Astrocyte (in vitro differentiated cells and primary cell): ENCODE data around the gene WEE2. TPM values are rescaled to one million over a fixed set of nuclear protein-coding genes. Genes with fewer than 3 reads are reported as not detected.

Experiments used
- DNase-seq: peaks from one replicate; pipeline ENCODE4 v3.0.0-alpha.2; 2010; ENCODE audit warnings: low read depth
- FAIRE-seq: peaks from 2 replicates; lab custom pipeline; 2011; peaks lifted over from hg19 to GRCh38; lab: Jason Lieb, UNC
- H2AFZ ChIP-seq: 2 replicates; pipeline ENCODE4 v1.6.0; 2012; ENCODE audit warnings: low read depth, low read length, inconsistent platforms
- H3K27ac ChIP-seq: 2 replicates; pipeline ENCODE4 v1.5.1; 2011; ENCODE audit warnings: low read depth, low read length, inconsistent platforms
- H3K27me3 ChIP-seq: 2 replicates; pipeline ENCODE4 v1.6.0; 2011; ENCODE audit warnings: low read length, inconsistent platforms; ENCODE audit not compliant: insufficient read depth
- H3K36me3 ChIP-seq: 2 replicates; pipeline ENCODE4 v1.5.1; 2011; ENCODE audit warnings: low read length, inconsistent platforms; ENCODE audit not compliant: insufficient read depth
- H3K4me1 ChIP-seq: 2 replicates; pipeline ENCODE4 v1.5.1; 2011; ENCODE audit warnings: low read length, inconsistent platforms; ENCODE audit not compliant: insufficient read depth
- H3K4me2 ChIP-seq: 2 replicates; pipeline ENCODE4 v1.6.0; 2012; ENCODE audit warnings: low read length, inconsistent platforms
- H3K4me3 ChIP-seq: 2 replicates; pipeline ENCODE4 v1.5.1; 2011; ENCODE audit warnings: low read depth, mild to moderate bottlenecking, low read length, inconsistent platforms; ENCODE audit not compliant: insufficient read depth
- H3K79me2 ChIP-seq: 2 replicates; pipeline ENCODE4 v1.6.0; 2012; ENCODE audit warnings: mild to moderate bottlenecking, low read length, inconsistent platforms; ENCODE audit not compliant: insufficient read depth
- H3K9ac ChIP-seq: 2 replicates; pipeline ENCODE4 v1.6.0; 2012; ENCODE audit warnings: mild to moderate bottlenecking, low read length, inconsistent platforms
- H3K9me3 ChIP-seq: 2 replicates; pipeline ENCODE4 v1.5.1; 2012; ENCODE audit warnings: low read depth, mild to moderate bottlenecking, low read length, inconsistent platforms; ENCODE audit not compliant: insufficient read depth
- H4K20me1 ChIP-seq: 2 replicates; pipeline ENCODE4 v1.6.0; 2012; ENCODE audit warnings: low read length, inconsistent platforms; ENCODE audit not compliant: insufficient read depth
- H3K27ac Mint-ChIP-seq: one replicate; pipeline ENCODE4 v1.8.0; 2021; ENCODE audit warnings: mild to moderate bottlenecking, mixed read lengths; ENCODE audit not compliant: unreplicated experiment
- H3K27me3 Mint-ChIP-seq: one replicate; pipeline ENCODE4 v1.8.0; 2021; ENCODE audit warnings: low read depth, mixed read lengths; ENCODE audit not compliant: unreplicated experiment
- H3K36me3 Mint-ChIP-seq: one replicate; pipeline ENCODE4 v1.8.0; 2021; ENCODE audit warnings: low read depth, mixed read lengths; ENCODE audit not compliant: unreplicated experiment
- H3K4me1 Mint-ChIP-seq: one replicate; pipeline ENCODE4 v1.8.0; 2021; ENCODE audit warnings: low read depth, mixed read lengths; ENCODE audit not compliant: unreplicated experiment
- H3K4me3 Mint-ChIP-seq: one replicate; pipeline ENCODE4 v1.8.0; 2021; ENCODE audit warnings: mild to moderate bottlenecking, moderate library complexity, mixed read lengths; ENCODE audit not compliant: unreplicated experiment
- H3K9me3 Mint-ChIP-seq: one replicate; pipeline ENCODE4 v1.8.0; 2021; ENCODE audit warnings: mild to moderate bottlenecking, mixed read lengths; ENCODE audit not compliant: unreplicated experiment
- EZH2 ChIP-seq: IDR thresholded peaks from 2 replicates; pipeline ENCODE4 v1.6.1; 2012; ENCODE audit warnings: mild to moderate bottlenecking, low read length, inconsistent platforms; ENCODE audit not compliant: insufficient read depth
- total RNA-seq: library from RNA; stranded (reverse); gene quantifications from 2 replicates; pipeline ENCODE4 v1.2.1, GENCODE V29; 2021
- TF ChIP-seq, protein P1 (sequence below): IDR thresholded peaks from 2 replicates; pipeline ENCODE4 v1.5.1; 2011; ENCODE audit warnings: low read depth, mild to moderate bottlenecking, inconsistent platforms, low read length, moderate library complexity; ENCODE audit not compliant: insufficient read depth

The WEE2 gene
- total RNA-seq, 1 donor from 2014 or later, result not detected

DNA sequence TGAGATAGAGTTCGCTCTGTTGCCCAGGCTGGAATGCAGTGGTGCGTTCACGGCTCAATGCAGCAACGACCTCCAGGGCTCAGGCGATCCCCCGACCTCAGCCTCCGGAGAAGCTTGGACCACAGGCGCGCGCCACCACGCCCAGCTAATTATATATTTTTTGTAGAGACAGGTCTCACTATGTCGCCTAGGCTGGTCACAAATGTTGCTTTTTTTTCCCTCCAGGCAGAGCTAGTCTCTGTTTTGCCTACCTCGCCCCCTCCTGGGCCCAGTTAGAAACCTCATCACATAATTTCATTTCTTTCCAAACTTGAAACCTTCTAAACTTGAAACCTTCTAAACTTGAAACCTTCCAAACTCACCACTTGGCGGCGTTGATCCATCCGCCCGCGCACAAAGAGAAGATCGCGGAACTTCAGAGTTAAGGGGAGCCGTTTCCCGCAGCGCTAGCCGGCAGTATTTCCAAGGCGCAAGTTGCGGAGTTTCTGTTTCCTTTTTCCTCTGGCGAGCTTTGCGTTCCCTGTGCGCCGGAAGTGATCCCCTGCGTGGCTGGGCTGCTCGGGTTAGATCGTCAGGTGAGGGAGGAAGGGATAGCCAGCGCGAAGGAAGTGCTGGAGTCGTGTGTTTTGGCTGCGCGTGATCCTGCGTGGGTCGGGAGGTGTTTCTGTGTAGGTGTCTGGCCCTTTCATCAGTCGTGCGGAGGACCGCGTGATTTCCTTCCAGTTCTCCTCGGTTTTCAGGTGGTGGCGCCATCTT, 29.9 kb downstream of the WEE2 start, which contains the start of gene SSBP1:
Gene SSBP1 (plus strand): TSS at position 523 of the 756 bp plus-strand sequence. CDS start 809 bp downstream, outside the sequence.
- Histone ChIP-seq H3K4me1 (peaks cover 15% of the 10 kb centered on the region), H4K20me1 (peaks cover 6% of the 10 kb centered on the region), H3K27ac (peak within 1 kb of the TSS; percentile 92), H3K9ac (peak within 1 kb of the TSS; percentile 95), H3K27me3 (no peaks in the 10 kb centered on the region), H2AFZ (peak within 1 kb of the TSS; percentile 92), H3K4me3 (peak within 1 kb of the TSS; percentile 96), H3K4me2 (peak within 1 kb of the TSS; percentile 88), H3K9me3 (no peaks in the 10 kb centered on the region), H3K79me2 (peaks cover 33% of the 10 kb centered on the region), H3K36me3 (peaks cover 14% of the 10 kb centered on the region)
- FAIRE-seq (peak; percentile 74), DNase-seq (peak; percentile 93)
- H3K4me3 Mint-ChIP-seq, result peak within 1 kb of the TSS; percentile 99
- TF ChIP-seq EZH2, result no peak
- TF ChIP-seq, protein P1, sequence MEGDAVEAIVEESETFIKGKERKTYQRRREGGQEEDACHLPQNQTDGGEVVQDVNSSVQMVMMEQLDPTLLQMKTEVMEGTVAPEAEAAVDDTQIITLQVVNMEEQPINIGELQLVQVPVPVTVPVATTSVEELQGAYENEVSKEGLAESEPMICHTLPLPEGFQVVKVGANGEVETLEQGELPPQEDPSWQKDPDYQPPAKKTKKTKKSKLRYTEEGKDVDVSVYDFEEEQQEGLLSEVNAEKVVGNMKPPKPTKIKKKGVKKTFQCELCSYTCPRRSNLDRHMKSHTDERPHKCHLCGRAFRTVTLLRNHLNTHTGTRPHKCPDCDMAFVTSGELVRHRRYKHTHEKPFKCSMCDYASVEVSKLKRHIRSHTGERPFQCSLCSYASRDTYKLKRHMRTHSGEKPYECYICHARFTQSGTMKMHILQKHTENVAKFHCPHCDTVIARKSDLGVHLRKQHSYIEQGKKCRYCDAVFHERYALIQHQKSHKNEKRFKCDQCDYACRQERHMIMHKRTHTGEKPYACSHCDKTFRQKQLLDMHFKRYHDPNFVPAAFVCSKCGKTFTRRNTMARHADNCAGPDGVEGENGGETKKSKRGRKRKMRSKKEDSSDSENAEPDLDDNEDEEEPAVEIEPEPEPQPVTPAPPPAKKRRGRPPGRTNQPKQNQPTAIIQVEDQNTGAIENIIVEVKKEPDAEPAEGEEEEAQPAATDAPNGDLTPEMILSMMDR, result peak; percentile 84
- H3K9me3 Mint-ChIP-seq, result no peaks in the 10 kb centered on the region
- peak within 1 kb of the TSS; percentile 99 for H3K27ac Mint-ChIP-seq
- no peaks in the 10 kb centered on the region for H3K27me3 Mint-ChIP-seq
- peaks cover 8% of the 10 kb centered on the region for H3K4me1 Mint-ChIP-seq
- H3K36me3 Mint-ChIP-seq, result peaks cover 1% of the 10 kb centered on the region

DNA sequence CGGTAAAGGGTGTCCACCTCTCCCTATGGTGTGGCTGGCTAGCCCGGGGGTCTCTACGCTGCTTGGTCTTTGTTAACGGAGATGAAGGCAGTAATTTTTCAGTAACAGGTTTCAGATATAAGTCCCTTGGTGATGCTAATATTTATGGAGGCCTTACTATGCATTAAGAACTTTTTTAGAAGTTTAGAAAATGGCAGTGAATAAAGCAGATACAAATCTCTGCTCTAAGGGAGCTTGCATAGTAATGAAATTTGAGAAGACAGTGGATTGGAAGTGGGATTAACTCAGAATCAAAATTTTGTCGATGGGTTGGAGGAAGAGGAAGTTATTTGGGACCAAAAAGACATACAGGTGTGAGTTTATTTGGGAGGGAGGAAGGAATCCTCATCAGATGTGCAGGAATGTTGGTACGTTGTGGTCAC, 30.4 kb downstream of the WEE2 start:
- TF ChIP-seq, protein P1, result no peak
- no peak for TF ChIP-seq EZH2
- H3K9ac ChIP-seq, result peak overlapping the region; percentile 95
- no peaks in the 10 kb centered on the region for H3K27me3 Mint-ChIP-seq
- peak overlapping the region; percentile 92 for H3K27ac ChIP-seq
- peaks cover 35% of the 10 kb centered on the region for H3K79me2 ChIP-seq
- peak overlapping the region; percentile 99 for H3K27ac Mint-ChIP-seq
- peak overlapping the region; percentile 88 for H3K4me2 ChIP-seq
- peak overlapping the region; percentile 96 for H3K4me3 ChIP-seq
- no peaks in the 10 kb centered on the region for H3K9me3 Mint-ChIP-seq
- peaks cover 10% of the 10 kb centered on the region for H4K20me1 ChIP-seq
- DNase-seq (no peak), FAIRE-seq (no peak)
- peak overlapping the region; percentile 92 for H2AFZ ChIP-seq
- peaks cover 20% of the 10 kb centered on the region for H3K36me3 ChIP-seq
- no peaks in the 10 kb centered on the region for H3K9me3 ChIP-seq
- H3K4me1 Mint-ChIP-seq, result peaks cover 8% of the 10 kb centered on the region
- peak overlapping the region; percentile 99 for H3K4me3 Mint-ChIP-seq
- H3K4me1 ChIP-seq, result peaks cover 15% of the 10 kb centered on the region
- no peaks in the 10 kb centered on the region for H3K27me3 ChIP-seq
- peaks cover 6% of the 10 kb centered on the region for H3K36me3 Mint-ChIP-seq
